Epidermal melanocyte (primary cell): ENCODE results near the gene ALPP.
"Not testable (repeated sequence)": the region's sequence is repeated elsewhere in the genome, so short reads cannot be mapped to it uniquely, and the experiment has no call there.

Experiments
- DNase-seq: peaks from one replicate; pipeline ENCODE4 v3.0.0; 2011; ENCODE audit warnings: low spot score; ENCODE audit not compliant: insufficient read length

Gene ALPP

GRCh38 chr2:232341061-232341738, 37.4 kb upstream of the ALPP start:
- no peak for DNase-seq

GRCh38 chr2:232341739-232342126, 36.8 kb upstream of the ALPP start:
- no peak for DNase-seq

GRCh38 chr2:232342635-232343565, 35.7 kb upstream of the ALPP start:
- no peak for DNase-seq

GRCh38 chr2:232343821-232344220, 34.7 kb upstream of the ALPP start:
- DNase-seq: no peak

- no peak for DNase-seq
Observed at GRCh38 chr2:232345251-232345650, 33.3 kb upstream of the ALPP start.

GRCh38 chr2:232347369-232347768, 31.2 kb upstream of the ALPP start:
- DNase-seq: no peak

- no peak for DNase-seq
Observed at GRCh38 chr2:232348936-232349335, 29.6 kb upstream of the ALPP start.

GRCh38 chr2:232349546-232349945, 29.0 kb upstream of the ALPP start:
- DNase-seq: no peak

GRCh38 chr2:232349946-232350635, 28.5 kb upstream of the ALPP start:
- no peak for DNase-seq

GRCh38 chr2:232350804-232351685, 27.5 kb upstream of the ALPP start:
- DNase-seq: no peak

GRCh38 chr2:232351686-232352510, 26.7 kb upstream of the ALPP start:
- DNase-seq: no peak

GRCh38 chr2:232352511-232353091, 25.9 kb upstream of the ALPP start:
- no peak for DNase-seq

GRCh38 chr2:232353096-232353495, 25.5 kb upstream of the ALPP start:
- DNase-seq: no peak

- no peak for DNase-seq
Observed at GRCh38 chr2:232353660-232354059, 24.9 kb upstream of the ALPP start.

GRCh38 chr2:232354069-232354468, 24.5 kb upstream of the ALPP start:
- no peak for DNase-seq

- no peak for DNase-seq
Observed at GRCh38 chr2:232361646-232362045, 16.9 kb upstream of the ALPP start.

- DNase-seq: no peak
Observed at GRCh38 chr2:232362174-232362900, 16.2 kb upstream of the ALPP start.

- not testable (repeated sequence) for DNase-seq
Observed at GRCh38 chr2:232363064-232363783, 15.3 kb upstream of the ALPP start.
